Mesodermal cell (in vitro differentiated cells): ENCODE results near the gene MON1A. TPM values are rescaled to one million over a fixed set of nuclear protein-coding genes. Genes with fewer than 3 reads are reported as not detected.

Experiments used
- H3K27ac ChIP-seq: 2 replicates; pipeline ENCODE4 v1.7.0; 2013; ENCODE audit warnings: mild to moderate bottlenecking, low read depth, low read length, moderate library complexity; ENCODE audit not compliant: severe bottlenecking
- H3K36me3 ChIP-seq: 2 replicates; pipeline ENCODE4 v1.7.1; 2013; ENCODE audit warnings: mild to moderate bottlenecking, low read length, moderate library complexity; ENCODE audit not compliant: control insufficient read depth, insufficient read depth
- H3K4me1 ChIP-seq: one replicate; pipeline ENCODE4 v1.7.1; 2013; ENCODE audit warnings: mild to moderate bottlenecking, low read length; ENCODE audit not compliant: insufficient read depth, control insufficient read depth, poor library complexity, severe bottlenecking
- H3K4me3 ChIP-seq: 2 replicates; pipeline ENCODE4 v1.7.0; 2013; ENCODE audit warnings: low read length, control low read depth, mild to moderate bottlenecking; ENCODE audit not compliant: insufficient read depth, poor library complexity, severe bottlenecking; ENCODE audit errors: extremely low read depth
- H3K9me3 ChIP-seq: 2 replicates; pipeline ENCODE4 v1.7.1; 2013; ENCODE audit warnings: mild to moderate bottlenecking, low read length, moderate library complexity; ENCODE audit not compliant: control insufficient read depth
- WGBS, 2 experiments: methylation state at CpG; one replicate each; pipeline ENCODE4 v1.1.5; 2013; ENCODE audit warnings: missing lambda C conversion rate in 2 of 2; ENCODE audit not compliant: insufficient coverage in 2 of 2; 5-methylcytosine and 5-hydroxymethylcytosine counted together
- polyA plus RNA-seq, 2 experiments: library from polyadenylated mRNA; stranded (reverse); fragments of 50-300 nt; gene quantifications; one replicate each; pipeline ENCODE4 v1.2.3, GENCODE V29; 2013

The MON1A gene
- 7.8 TPM for polyA plus RNA-seq (2013, experiment 1 of 2)
- 6.4 TPM for polyA plus RNA-seq (2013, experiment 2 of 2)

DNA sequence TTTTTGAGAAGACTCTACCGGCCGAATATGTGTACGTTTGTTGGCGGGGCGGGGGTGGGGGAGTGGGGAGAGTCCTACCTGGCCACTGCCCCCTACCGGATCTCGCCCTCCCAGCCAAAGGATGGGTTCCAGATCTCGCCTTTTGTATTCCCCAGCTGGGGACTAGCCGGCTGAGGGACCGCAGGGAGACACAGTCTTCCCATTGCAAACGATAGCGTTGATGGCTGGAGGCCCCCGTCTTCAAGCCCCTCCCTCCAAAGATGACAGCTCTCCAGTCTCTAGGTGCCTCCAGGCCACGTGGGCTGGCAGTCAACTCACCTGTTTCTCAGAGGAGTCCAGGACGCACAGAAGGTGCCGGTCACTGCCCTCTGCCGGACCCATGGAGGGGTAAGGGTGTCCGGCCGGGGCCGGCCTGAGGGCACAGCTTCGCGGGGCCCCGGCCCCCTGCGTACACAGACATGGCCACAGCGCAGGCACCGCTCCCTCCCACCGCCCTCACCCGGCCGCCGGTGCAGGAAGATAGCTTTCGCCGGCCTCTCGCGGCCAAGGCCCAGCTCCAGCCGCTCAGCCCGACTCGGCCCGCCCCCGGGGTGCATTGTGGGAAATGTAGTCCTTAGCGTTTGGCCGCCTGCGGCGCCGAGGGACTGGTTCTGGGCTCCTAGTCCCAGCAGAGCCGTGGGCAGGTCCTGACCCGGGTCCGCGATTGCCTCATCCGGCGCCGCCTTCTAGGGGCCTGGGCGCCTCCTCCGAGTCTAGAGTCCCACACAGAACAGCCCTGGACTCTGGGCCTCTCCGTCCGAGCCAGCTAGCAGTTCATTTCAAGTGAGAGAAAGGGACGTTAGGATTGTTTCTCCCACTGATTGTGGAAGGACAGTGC, at the start of gene MON1A:
MON1A (minus strand) TSS at position 521 of the 877 bp plus-strand sequence. CDS start 16,465 bp downstream, outside the sequence.
- Histone ChIP-seq H3K9me3 (no peaks in the 10 kb centered on the region), H3K27ac (peak within 1 kb of the TSS; percentile 53), H3K4me3 (peak within 1 kb of the TSS; percentile 74), H3K36me3 (peaks cover 5% of the 10 kb centered on the region), H3K4me1 (peaks cover 12% of the 10 kb centered on the region)
- 2 to 4% methylated on average over 53 to 55 of the region's 56 CpGs for WGBS, 2 experiments

DNA sequence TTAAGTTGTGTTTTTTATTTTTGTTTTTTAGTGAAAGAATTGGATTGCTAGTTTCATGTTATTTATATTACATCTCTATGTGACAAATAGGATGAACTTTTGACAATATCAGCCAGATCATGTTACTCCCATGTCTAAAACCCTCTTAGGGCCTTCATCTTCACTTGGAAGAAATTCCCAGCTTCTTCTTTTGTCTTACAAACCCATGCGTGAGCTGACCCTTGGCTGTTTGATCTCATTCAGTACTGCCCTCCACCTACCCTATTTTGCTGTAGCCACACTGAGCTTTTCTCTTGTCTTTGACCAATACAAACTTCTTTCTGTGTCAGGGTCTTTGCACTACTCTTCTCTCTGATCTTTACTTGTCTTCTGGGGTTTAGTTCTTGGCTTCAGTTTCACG, 47.3 kb upstream of the MON1A start:
- Histone ChIP-seq H3K4me1 (no peaks in the 10 kb centered on the region), H3K36me3 (peaks cover 58% of the 10 kb centered on the region), H3K27ac (no peak overlapping the region), H3K9me3 (no peaks in the 10 kb centered on the region), H3K4me3 (no peak overlapping the region)
- WGBS, 2 experiments = 79 to 85% methylated on average over 2 of the region's 2 CpGs

DNA sequence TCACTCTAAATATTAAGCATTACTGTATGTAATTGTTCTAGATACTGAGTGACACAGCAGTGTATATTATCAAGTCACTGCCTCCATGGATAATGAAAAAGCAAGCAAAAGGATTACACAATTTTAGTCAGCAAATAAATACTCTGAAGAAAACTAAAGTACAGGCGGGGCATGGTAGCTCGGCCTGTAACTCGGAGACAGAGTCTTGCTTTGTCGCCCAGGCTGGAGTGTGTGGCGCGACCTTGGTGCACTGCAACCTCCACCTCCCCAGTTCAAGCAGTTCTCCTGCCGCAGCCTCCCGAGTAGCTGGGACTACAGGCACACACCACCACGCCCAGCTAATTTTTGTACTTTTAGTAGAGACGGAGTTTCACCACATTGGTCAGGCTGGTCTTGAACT, 43.0 kb upstream of the MON1A start:
- Histone ChIP-seq H3K4me1 (peaks cover 4% of the 10 kb centered on the region), H3K4me3 (no peak overlapping the region), H3K9me3 (no peaks in the 10 kb centered on the region), H3K27ac (no peak overlapping the region), H3K36me3 (peaks cover 54% of the 10 kb centered on the region)
- WGBS, 2 experiments = 96% methylated on average over 10 of the region's 10 CpGs

- Histone ChIP-seq H3K27ac (no peak overlapping the region), H3K36me3 (peaks cover 62% of the 10 kb centered on the region), H3K9me3 (no peaks in the 10 kb centered on the region), H3K4me1 (peaks cover 8% of the 10 kb centered on the region), H3K4me3 (no peak overlapping the region)
- WGBS, 2 experiments = 98 to 99% methylated on average over 6 to 7 of the region's 8 CpGs
These were observed 38.7 kb upstream of the MON1A start for GRCh38 chr3:49968346-49968745.

DNA sequence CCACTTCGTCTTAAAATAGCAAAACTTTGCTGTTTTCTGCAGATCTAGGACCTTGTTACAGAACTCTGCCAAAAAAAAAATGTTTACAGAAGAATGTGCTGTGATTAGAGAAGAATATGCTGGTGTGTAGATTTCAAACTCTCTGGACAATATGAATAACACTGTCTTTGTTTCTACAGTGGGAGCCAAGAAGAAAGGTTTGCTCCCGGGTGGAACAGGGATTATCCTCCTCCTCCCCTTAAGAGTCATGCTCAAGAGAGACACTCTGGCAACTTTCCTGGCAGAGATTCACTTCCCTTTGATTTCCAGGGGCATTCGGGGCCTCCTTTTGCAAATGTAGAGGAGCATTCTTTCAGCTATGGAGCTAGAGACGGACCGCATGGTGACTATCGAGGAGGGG, 37.7 kb upstream of the MON1A start:
- Histone ChIP-seq H3K36me3 (peaks cover 62% of the 10 kb centered on the region), H3K4me3 (no peak overlapping the region), H3K4me1 (peaks cover 8% of the 10 kb centered on the region), H3K9me3 (no peaks in the 10 kb centered on the region), H3K27ac (no peak overlapping the region)
- 98 to 100% methylated on average over 4 of the region's 6 CpGs for WGBS, 2 experiments

GRCh38 chr3:49966233-49966942, 36.8 kb upstream of the MON1A start:
- Histone ChIP-seq H3K4me1 (peaks cover 8% of the 10 kb centered on the region), H3K9me3 (no peaks in the 10 kb centered on the region), H3K4me3 (no peak overlapping the region), H3K36me3 (peaks cover 61% of the 10 kb centered on the region), H3K27ac (no peak overlapping the region)
- WGBS, 2 experiments = no CpG with 5 or more reads among the region's 1 CpG

DNA sequence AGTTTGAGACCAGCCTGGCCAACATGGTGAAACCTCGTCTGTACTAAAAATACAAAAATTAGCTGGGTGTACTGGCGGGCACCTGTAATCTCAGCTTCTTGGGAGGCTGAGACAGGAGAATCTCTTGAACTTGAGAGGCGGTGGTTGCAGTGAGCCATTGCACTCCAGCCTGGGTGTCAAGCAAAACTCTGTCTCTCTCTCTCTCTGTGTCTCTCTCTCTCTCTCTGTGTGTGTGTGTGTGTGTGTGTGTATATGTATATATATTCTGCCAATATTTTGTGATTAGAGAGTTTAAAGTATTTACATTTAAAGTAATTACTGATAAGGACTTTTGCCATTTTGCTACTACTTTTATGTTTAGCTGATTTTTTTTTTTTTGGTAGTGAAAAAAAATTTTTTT, 26.0 kb upstream of the MON1A start:
- Histone ChIP-seq H3K4me3 (no peak overlapping the region), H3K9me3 (no peaks in the 10 kb centered on the region), H3K36me3 (peaks cover 23% of the 10 kb centered on the region), H3K27ac (no peak overlapping the region), H3K4me1 (no peaks in the 10 kb centered on the region)
- WGBS, 2 experiments = 87 to 91% methylated on average over 2 to 3 of the region's 3 CpGs

DNA sequence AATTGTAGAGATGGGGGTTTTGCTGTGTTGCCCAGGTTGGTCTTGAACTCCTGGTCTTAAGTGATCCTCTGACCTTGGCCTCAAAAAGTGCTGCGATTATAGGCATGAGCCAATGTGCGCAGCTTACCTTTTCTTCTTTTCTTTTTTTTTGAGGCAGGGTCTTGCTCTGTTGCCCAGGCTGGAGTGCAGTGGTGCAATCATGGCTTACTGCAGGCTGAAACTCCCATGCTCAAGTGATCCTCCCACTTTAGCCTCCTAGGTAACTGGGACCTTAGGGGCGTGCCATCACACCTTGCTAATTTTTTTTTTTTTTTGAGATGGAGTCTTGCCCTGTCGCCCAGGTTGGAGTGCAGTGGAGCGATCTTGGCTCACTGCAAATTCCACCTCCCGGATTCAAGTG, 23.3 kb upstream of the MON1A start:
- WGBS, 2 experiments = 94 to 100% methylated on average over 4 to 6 of the region's 6 CpGs
- no peak overlapping the region for H3K4me3 ChIP-seq
- H3K36me3 ChIP-seq = peaks cover 13% of the 10 kb centered on the region
- no peaks in the 10 kb centered on the region for H3K9me3 ChIP-seq
- H3K4me1 ChIP-seq = no peaks in the 10 kb centered on the region
- H3K27ac ChIP-seq = no peak overlapping the region

GRCh38 chr3:49942651-49943050, 13.0 kb upstream of the MON1A start:
- Histone ChIP-seq H3K4me3 (no peak overlapping the region), H3K36me3 (peaks cover 28% of the 10 kb centered on the region), H3K9me3 (no peaks in the 10 kb centered on the region), H3K4me1 (no peaks in the 10 kb centered on the region), H3K27ac (no peak overlapping the region)
- WGBS, 2 experiments = 100% methylated on average over 2 of the region's 2 CpGs

DNA sequence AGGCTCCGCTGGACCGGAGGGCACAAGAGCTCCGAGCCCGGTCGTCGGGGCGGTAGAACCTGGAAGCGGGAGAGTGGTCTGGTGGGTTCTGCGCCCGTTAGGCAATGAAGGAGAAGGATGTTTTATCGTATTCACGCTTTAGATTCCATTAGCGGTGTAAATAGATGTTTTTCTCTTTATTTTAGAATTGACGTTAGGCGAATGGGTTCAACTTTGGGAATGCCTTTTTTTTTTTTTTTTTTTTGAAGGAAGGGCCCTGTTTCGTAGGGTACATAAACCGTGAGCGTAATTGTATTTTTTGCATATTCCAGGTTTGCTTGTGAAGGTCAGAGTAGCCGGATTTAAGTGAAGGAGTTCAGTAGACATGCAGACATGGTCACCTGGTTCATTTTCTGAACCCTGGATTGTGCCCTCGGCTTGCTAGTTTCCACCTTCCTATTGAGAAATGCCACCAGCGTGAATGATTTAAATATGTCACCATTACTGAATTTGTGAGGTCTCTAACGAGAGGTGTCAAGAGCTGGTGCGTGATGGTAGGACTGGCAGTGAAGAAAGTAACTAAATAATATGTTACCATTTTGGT, 11.1 kb upstream of the MON1A start:
- H3K4me3 ChIP-seq = peak overlapping the region; percentile 79
- WGBS, 2 experiments = 5 to 14% methylated on average over 17 to 21 of the region's 23 CpGs

More for the DNA sequence above, 11.1 kb upstream of the MON1A start:
- H3K4me1 ChIP-seq = no peaks in the 10 kb centered on the region
- H3K27ac ChIP-seq = peak overlapping the region; percentile 93
- no peaks in the 10 kb centered on the region for H3K9me3 ChIP-seq
- peaks cover 25% of the 10 kb centered on the region for H3K36me3 ChIP-seq
